ENCODE data around the gene FAM83B.

The FAM83B gene

GRCh38 chr6:54893818-54894217 is 47.2 kb downstream of the FAM83B start:
- intact Hi-C loops (cut with DNase I; ENCODE audit: low total_unique reads): no loop called here
- no peak for DNase-seq
- TF ChIP-seq CTCF (IDR thresholded peaks at IDR 0.05): no peak

GRCh38 chr6:54896302-54896701 is 49.7 kb downstream of the FAM83B start:
- Histone ChIP-seq H3K9me3 (no peaks in the 10 kb centered on the region), H3K4me3 (no peak overlapping the region), H3K4me1 (no peaks in the 10 kb centered on the region), H3K27ac (no peak overlapping the region), H3K36me3 (no peaks in the 10 kb centered on the region), H3K27me3 (no peaks in the 10 kb centered on the region)
- no peak for TF ChIP-seq CTCF (IDR thresholded peaks at IDR 0.05)
- intact Hi-C loops (cut with DNase I; ENCODE audit: low total_unique reads): no loop called here
- DNase-seq: no peak

More at GRCh38 chr6:54893818-54894217, 47.2 kb downstream of the FAM83B start:
- Histone ChIP-seq H3K9me3 (no peaks in the 10 kb centered on the region), H3K27me3 (no peaks in the 10 kb centered on the region), H3K27ac (no peak overlapping the region), H3K36me3 (no peaks in the 10 kb centered on the region), H3K4me1 (no peaks in the 10 kb centered on the region), H3K4me3 (no peak overlapping the region)

GRCh38 chr6:54897462-54898189 is 51.1 kb downstream of the FAM83B start:
- no peak for TF ChIP-seq CTCF (IDR thresholded peaks at IDR 0.05)
- intact Hi-C loops (cut with DNase I; ENCODE audit: low total_unique reads): no loop called here
- no peak for DNase-seq
- H3K9me3 ChIP-seq: no peaks in the 10 kb centered on the region
- no peak overlapping the region for H3K27ac ChIP-seq
- H3K4me1 ChIP-seq: no peaks in the 10 kb centered on the region
- no peaks in the 10 kb centered on the region for H3K36me3 ChIP-seq
- H3K27me3 ChIP-seq: no peaks in the 10 kb centered on the region
- no peak overlapping the region for H3K4me3 ChIP-seq

GRCh38 chr6:54898767-54899166 is 52.2 kb downstream of the FAM83B start:
- H3K36me3 ChIP-seq: no peaks in the 10 kb centered on the region
- TF ChIP-seq CTCF (IDR thresholded peaks at IDR 0.05): no peak
- intact Hi-C loops (cut with DNase I; ENCODE audit: low total_unique reads): no loop called here
- H3K27me3 ChIP-seq: no peaks in the 10 kb centered on the region
- H3K9me3 ChIP-seq: no peaks in the 10 kb centered on the region
- H3K4me1 ChIP-seq: no peaks in the 10 kb centered on the region
- H3K4me3 ChIP-seq: no peak overlapping the region
- no peak overlapping the region for H3K27ac ChIP-seq
- no peak for DNase-seq

- Histone ChIP-seq H3K4me1 (no peaks in the 10 kb centered on the region), H3K36me3 (no peaks in the 10 kb centered on the region), H3K27ac (no peak overlapping the region), H3K9me3 (no peaks in the 10 kb centered on the region), H3K4me3 (no peak overlapping the region), H3K27me3 (no peaks in the 10 kb centered on the region)
- TF ChIP-seq CTCF (IDR thresholded peaks at IDR 0.05): no peak
- no peak for DNase-seq
- intact Hi-C loops (cut with DNase I; ENCODE audit: low total_unique reads): no loop called here
Measured at GRCh38 chr6:54899442-54899841, 52.9 kb downstream of the FAM83B start.

GRCh38 chr6:54899986-54900385 is 53.4 kb downstream of the FAM83B start:
- H3K27me3 ChIP-seq: no peaks in the 10 kb centered on the region
- H3K27ac ChIP-seq: no peak overlapping the region
- no peak for TF ChIP-seq CTCF (IDR thresholded peaks at IDR 0.05)
- H3K36me3 ChIP-seq: no peaks in the 10 kb centered on the region
- no peaks in the 10 kb centered on the region for H3K4me1 ChIP-seq
- no peaks in the 10 kb centered on the region for H3K9me3 ChIP-seq
- H3K4me3 ChIP-seq: no peak overlapping the region
- intact Hi-C loops (cut with DNase I; ENCODE audit: low total_unique reads): no loop called here
- no peak for DNase-seq

Measured in tibial artery (tissue), 4 donors.